ENCODE results near the gene APOLD1.

- TF ChIP-seq CTCF (IDR thresholded peaks at IDR 0.05; ENCODE audit: low read depth, low read length) (no peak), MAX (IDR thresholded peaks at IDR 0.05; ENCODE audit: low read depth, low read length) (no peak), POLR2A (IDR thresholded peaks at IDR 0.05; ENCODE audit: extremely low read depth, insufficient read length) (no peak), MYC (IDR thresholded peaks at IDR 0.05; ENCODE audit: low read depth, low read length) (no peak)
These were observed 5.5 kb downstream of the APOLD1 start for GRCh38 chr12:12790956-12791355.

All from NB4 (cell line).